Liver (tissue), 3 donors: ENCODE measurements around the gene VPS13C.

Source experiments
- RAD21 ChIP-seq, 2 donors: IDR thresholded peaks; 2 replicates each; pipeline ENCODE4 v1.6.1; 2016; ENCODE audit warnings: antibody characterized with exemption in 2 of 2, mild to moderate bottlenecking in 2 of 2
- YY1 ChIP-seq: IDR thresholded peaks from 2 replicates; pipeline ENCODE4 v1.6.1; 2016; ENCODE audit warnings: antibody characterized with exemption, mild to moderate bottlenecking
- TF ChIP-seq, protein P1 (sequence below): fragments of 150-350 bp; IDR thresholded peaks from 2 replicates; pipeline ENCODE4 v1.5.1; 2017; ENCODE audit warnings: improper control_type of control experiment, low read depth, low read length; ENCODE audit not compliant: missing input control
- donor health status: healthy.
- donor health status: healthy.

DNA sequence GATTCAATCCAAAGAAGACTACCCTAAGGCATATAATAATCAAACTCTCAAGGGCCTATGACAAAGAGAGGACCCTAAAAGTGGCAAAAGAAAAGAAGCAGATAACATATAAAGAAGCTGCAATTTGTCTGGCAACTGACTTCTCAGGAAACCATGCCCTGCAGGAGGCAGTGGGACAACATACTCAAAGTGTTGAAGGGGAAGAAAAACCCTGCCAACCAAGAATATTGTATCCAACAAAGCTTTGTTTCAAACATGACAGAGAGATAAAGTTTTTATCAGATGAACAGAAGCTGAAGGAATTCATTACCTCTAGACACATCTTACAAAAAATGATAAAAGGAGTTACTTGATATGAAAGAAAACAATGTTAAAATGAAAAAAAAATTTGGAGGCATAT is 167.1 kb downstream of the VPS13C start:
- TF ChIP-seq, protein P1, sequence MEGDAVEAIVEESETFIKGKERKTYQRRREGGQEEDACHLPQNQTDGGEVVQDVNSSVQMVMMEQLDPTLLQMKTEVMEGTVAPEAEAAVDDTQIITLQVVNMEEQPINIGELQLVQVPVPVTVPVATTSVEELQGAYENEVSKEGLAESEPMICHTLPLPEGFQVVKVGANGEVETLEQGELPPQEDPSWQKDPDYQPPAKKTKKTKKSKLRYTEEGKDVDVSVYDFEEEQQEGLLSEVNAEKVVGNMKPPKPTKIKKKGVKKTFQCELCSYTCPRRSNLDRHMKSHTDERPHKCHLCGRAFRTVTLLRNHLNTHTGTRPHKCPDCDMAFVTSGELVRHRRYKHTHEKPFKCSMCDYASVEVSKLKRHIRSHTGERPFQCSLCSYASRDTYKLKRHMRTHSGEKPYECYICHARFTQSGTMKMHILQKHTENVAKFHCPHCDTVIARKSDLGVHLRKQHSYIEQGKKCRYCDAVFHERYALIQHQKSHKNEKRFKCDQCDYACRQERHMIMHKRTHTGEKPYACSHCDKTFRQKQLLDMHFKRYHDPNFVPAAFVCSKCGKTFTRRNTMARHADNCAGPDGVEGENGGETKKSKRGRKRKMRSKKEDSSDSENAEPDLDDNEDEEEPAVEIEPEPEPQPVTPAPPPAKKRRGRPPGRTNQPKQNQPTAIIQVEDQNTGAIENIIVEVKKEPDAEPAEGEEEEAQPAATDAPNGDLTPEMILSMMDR = no peak
- no peak for TF ChIP-seq YY1
- no peak for TF ChIP-seq RAD21 (IDR thresholded peaks at IDR 0.05)
